ENCODE measurements around the gene HECA.

- TF ChIP-seq POLR2A (IDR thresholded peaks at IDR 0.05; ENCODE audit: low read depth, low read length) (no peak), POLR2AphosphoS5 (IDR thresholded peaks at IDR 0.05; ENCODE audit: low read depth, low read length) (no peak), TAF1 (IDR thresholded peaks at IDR 0.05; ENCODE audit: low read depth, low read length) (no peak), SPI1 (IDR thresholded peaks at IDR 0.05; ENCODE audit: low read depth, low read length) (no peak)
Measured at GRCh38 chr6:139115989-139116758, 18.7 kb upstream of the HECA start.
